Endometrial microvascular endothelial cells (primary cell): ENCODE data around the gene MED26. TPM values are rescaled to one million over a fixed set of nuclear protein-coding genes. Genes with fewer than 3 reads are reported as not detected.
"Not testable (repeated sequence)": the region's sequence is repeated elsewhere in the genome, so short reads cannot be mapped to it uniquely, and the experiment has no call there.

Source experiments
- in situ Hi-C: cut with HindIII; loops from 2 replicates; pipeline ENCODE4 v1.10.0; 2017; ENCODE audit warnings: low sequenced_read_pairs, low pct_unique_long_range_greater_than_20kb; ENCODE audit errors: inconsistent ontology term
- total RNA-seq: library from RNA; depleted of rRNA; stranded (reverse); fragments of >200 nt; gene quantifications from one replicate; pipeline ENCODE4 v1.2.3, GENCODE V29; 2015; ENCODE audit errors: inconsistent ontology term

MED26 gene
- total RNA-seq, 1 donor from 2014 or later = 8.5 TPM

GRCh38 chr19:16652854-16653253 lies 24.9 kb upstream of the MED26 start:
- in situ Hi-C loops = no loop called here

DNA sequence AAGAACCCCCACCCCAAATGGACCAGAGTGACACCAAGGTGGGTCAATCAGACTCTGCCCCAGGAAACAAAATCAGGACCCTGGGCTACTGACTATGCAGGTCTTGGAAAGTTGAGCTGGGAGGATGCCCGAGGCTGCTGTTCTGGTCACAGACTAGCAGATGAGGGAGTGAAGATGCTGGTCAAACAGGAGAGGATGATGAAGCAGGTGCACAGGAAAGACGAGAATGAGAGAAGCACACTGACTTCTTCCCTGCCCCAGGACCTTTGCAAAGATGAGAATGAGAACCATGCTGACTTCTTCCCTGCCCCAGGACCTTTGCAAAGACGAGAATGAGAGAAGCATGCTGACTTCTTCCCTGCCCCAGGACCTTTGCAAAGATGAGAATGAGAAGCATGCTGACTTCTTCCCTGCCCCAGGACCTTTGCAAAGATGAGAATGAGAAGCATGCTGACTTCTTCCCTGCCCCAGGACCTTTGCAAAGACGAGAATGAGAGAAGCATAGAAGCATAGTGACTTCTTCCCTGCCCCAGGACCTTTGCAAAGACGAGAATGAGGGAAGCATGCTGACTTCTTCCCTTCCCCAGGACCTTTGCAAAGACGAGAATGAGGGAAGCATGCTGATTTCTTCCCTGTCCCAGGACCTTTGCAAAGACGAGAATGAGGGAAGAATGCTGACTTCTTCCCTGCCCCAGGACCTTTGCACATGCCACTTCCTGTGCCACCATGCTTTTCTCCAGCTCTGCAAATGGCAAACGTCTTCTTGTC lies 23.6 kb upstream of the MED26 start:
- in situ Hi-C loops = not testable (repeated sequence)

- in situ Hi-C loops = no loop called here
Observed at GRCh38 chr19:16650821-16651220, 22.8 kb upstream of the MED26 start.

DNA sequence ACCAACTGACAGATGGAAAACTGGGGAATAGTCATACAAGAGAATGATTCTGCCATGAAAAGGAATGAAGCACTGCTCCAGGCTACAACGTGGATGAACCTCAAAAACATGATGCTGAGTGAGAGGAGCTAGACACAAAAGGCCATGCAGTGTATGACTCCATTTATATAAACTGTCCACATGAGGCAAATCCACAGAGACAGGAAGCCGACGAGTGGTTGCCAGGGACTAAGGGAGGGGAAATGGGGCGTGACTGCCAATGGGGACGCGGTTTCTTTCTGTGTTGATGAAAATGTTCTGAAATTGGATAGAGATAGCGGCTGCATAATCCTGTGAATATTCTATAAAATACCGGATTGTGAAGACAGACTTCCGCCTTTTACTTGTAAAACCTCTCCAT lies 21.7 kb upstream of the MED26 start:
- in situ Hi-C loops = no loop called here

GRCh38 chr19:16645140-16645539 lies 17.1 kb upstream of the MED26 start:
- in situ Hi-C loops = no loop called here

GRCh38 chr19:16641695-16642094 lies 13.7 kb upstream of the MED26 start:
- in situ Hi-C loops = no loop called here

- in situ Hi-C loops = no loop called here
Observed at GRCh38 chr19:16640951-16641350, 12.9 kb upstream of the MED26 start.

DNA sequence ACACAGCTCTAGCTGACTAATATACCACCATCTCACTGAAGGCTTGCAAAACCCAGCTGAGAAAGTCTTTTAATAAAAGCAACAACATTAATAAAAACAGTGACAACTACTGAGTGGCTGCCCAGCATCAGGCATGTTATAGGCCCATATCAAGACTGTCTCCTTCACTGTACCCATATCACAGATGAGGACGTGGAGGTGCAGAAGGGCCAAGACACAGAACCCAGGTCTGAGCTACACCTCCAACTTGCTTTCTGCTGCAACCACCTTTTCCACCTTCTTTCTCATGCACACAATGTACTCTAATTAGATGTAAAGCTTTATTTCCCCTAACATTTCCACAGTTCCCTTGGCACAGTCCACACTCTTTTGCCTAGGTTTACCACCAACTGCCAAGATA lies 10.7 kb upstream of the MED26 start:
- in situ Hi-C loops = no loop called here

GRCh38 chr19:16637535-16637934 lies 9.5 kb upstream of the MED26 start:
- in situ Hi-C loops = no loop called here

- in situ Hi-C loops = no loop called here
Observed at GRCh38 chr19:16631465-16631864, 3.5 kb upstream of the MED26 start.

DNA sequence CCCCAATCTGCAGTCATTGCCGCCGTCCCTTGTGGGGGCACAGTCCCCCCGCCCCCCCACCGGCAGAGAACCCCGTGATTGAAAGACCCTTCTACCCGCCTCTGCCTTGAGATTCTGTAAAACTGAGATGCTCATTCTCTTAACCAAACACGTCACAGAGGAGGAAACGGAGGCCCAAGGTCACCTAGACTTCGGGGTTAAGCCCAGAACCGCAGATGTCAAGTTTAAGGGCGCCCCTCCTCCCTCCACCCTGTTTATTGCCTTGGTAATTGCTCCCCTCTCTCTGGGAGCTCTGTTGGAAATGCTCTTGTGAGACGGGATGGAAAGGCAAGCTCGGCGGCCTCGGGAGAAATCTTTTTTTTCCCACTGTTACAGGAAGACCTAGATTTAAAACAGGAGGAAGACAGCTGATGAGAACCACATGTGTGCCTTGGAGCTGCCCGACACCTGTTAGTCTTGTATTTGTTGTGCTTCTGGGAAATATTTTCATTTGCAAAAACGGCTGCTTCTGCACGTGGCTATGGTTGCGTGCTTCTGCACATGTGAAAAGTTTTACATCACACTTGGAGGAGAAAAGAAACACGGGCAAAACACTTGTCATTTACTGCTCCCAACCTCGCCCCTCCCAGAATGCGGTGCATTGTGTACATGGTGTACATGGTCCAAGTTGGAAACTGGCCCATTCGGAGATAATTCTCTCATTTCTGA lies 1.1 kb upstream of the MED26 start:
- in situ Hi-C loops = no loop called here

DNA sequence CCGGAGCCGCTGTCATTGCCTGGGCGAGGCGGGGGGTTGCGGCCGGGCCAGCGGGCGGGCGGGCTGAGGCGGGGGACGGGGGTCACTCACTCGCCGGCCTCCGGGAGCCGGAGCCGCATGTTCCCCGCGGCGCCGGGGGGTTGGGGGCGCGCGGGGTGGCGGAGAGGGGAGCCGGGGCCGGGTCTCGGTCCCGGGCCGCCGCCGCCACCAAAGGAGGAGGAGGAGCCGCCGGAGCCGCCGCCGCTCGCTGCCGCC lies 149 bp downstream of the MED26 start:
- in situ Hi-C loops = no loop called here

DNA sequence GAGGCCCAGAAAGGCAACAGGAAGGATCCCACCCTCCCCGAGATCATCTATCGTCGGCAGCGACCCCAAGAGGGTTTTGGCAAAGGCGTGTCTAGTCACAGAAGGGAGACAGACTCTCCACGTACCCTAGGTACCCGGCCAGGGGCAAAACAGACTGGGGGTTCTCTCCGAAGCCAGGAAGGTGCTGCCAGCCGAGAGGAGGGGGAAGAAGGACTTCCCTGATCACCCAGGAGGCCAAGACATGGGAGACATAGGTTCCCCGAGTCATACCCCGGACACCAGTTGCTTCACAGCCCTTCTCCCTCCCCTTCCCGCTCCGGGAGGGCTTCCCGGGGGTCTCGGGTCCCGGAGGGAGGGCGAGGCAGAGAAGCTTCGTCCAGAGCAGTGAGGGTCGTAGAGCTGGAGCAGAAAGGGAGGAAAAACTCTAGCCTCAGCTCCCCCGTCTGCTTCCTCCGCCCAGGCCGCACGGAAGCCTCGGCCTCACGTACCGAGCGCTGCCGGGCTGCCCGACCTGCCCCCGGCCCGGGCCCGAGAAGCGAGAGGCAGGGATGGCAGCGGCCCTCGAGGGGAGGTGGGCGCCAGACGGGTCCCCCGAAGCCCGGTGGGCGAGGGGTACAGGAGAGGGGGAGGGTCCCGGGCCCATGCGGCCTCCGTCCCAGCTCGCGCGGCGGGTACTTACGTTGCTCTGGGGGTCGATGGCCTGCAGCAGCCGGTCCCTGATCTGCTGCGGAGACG lies 644 bp downstream of the MED26 start:
- in situ Hi-C loops = no loop called here

GRCh38 chr19:16626796-16627192 lies 1.2 kb downstream of the MED26 start:
- in situ Hi-C loops = no loop called here

DNA sequence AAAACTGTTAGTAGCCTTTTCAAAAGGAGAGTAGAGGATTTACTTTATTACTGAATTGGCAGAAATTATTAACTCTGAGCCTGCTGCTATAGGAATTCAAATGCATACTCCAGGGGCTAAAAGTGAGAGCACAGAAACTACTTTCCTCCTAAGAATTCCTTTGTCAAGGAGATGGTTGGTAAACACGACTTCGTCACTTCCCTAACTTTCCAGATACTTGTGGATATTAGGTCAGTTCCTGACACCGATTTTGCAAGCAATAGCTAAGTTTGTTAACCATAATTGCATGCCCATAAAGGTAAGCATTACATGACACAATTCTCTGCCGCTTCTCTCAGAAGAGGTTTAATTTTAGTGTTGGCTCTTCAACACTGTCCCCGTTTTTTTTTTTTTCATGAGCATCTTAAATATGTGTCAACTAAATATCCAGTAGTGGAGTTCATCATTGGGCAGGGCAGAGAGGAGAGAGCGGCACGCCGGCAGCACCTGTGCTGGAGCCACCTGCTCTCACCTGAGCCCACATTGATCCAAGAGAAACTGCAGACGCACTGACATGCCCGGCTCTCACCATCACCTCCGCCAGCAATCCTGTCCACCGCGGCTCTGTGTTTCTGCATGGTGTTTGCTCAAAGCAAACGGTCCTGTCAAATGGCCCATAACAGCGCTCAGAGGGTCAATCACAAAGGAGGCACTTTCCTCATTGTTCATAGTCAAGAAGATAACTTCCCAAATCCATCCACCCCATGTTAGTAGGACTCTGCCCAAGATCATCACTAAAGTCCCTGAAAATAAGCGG lies 2.6 kb downstream of the MED26 start:
- in situ Hi-C loops = no loop called here

DNA sequence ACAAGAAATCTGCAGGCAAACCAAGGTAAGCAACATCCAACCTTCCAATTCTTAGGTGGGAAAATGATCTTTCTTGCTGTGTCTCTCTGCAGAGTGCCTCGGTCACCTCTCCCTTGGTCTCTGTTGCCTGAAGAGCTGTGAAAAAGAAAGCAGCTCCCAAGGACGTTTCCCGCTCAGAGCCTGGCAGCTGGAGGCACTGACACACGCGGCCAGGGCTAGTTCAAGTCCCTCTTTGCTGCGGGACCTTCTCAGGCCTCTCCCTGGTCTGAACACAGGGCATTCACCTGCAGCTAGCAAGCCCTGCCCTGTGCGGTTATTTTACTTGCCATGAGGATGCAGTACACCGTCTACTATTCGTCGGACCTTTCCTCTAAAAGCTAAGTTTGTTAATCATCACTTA lies 3.8 kb downstream of the MED26 start:
- in situ Hi-C loops = no loop called here

DNA sequence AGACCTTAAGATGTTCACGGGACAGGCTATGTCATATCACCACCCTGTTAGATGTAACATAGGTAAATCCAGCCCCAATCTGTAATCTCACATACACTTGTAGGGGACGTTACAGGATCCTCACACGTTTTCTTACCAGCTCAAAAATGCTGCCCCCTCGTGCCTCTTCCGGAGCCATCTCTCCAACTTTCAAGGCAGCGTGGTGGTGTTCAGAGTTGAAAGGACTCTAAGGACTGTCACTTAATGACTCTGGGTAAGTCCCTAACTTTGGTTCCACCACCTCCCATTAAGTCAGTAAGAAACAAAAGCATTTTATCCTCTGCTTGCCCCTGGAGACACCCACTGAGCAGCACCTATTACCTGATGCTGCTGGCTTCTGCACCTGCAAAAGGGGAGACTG lies 4.4 kb downstream of the MED26 start:
- in situ Hi-C loops = no loop called here

- in situ Hi-C loops = no loop called here
Observed at GRCh38 chr19:16623066-16623465, 4.9 kb downstream of the MED26 start.

DNA sequence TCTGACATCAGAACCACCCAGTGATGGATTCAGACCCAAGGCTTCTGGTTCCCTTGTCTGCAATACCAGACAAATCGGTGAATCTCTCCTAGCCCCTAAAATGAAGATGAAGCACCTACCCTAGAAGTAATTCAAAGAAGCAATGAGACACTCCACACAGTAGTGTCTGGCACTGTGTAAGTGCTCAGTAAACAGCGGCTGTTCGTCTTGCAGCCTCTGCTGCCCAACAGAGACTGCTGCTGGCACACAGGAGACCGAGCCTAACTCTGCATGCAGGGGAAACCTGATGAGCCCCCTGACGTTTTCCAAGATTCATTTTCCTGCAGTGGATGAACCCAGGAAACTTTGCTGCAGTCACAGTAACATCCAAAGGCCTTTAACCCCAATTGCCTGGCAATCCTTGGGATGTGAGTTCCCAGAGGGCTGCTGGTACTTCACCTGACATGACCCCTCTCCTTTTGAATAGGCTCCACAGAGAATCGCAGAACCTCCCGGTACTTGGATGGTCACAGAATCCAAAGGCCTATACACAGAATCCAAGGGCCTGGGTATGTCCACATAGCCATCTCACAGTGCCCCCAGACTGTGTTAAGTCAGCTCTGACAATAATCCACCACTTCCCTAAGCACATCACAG lies 6.7 kb downstream of the MED26 start:
- in situ Hi-C loops = no loop called here
